ENCODE measurements around the gene NUTF2. TPM values are rescaled to one million over a fixed set of nuclear protein-coding genes. Genes with fewer than 3 reads are reported as not detected.

The NUTF2 gene
- total and polyA plus RNA-seq, 10 of the 15 experiments (the other 5 are each of a cell fraction or from before 2014, with no cell fraction given) = 116 to 342 (median 202) TPM

- TF ChIP-seq EED (IDR thresholded peaks at IDR 0.05; ENCODE audit: low read depth) (no peak), NFIC (IDR thresholded peaks at IDR 0.05; ENCODE audit: low read depth, low read length) (no peak), MXI1 (IDR thresholded peaks at IDR 0.05; ENCODE audit: low read depth, low read length) (peak; percentile 44; the same call in 1 of the 2 replicates), EP300 (IDR thresholded peaks at IDR 0.05; ENCODE audit: borderline replicate concordance in 1 of 2, control insufficient read depth in 1 of 2, low read depth in 2 of 2, low read length in 2 of 2) (no peak), ZNF217 (IDR thresholded peaks at IDR 0.05) (peak; percentile 89), CBFB (IDR thresholded peaks at IDR 0.05; ENCODE audit: low read depth) (no peak), FOS (IDR thresholded peaks at IDR 0.05; ENCODE audit: borderline replicate concordance, extremely low read depth, insufficient read length) (no peak), IRF3 (IDR thresholded peaks at IDR 0.05) (peak; percentile 13; the same call in 1 of the 2 replicates), ZBED1 (IDR thresholded peaks at IDR 0.05; ENCODE audit: borderline replicate concordance) (no peak), HSF1 (IDR thresholded peaks at IDR 0.05; ENCODE audit: low read depth, low read length) (no peak), SP1 (IDR thresholded peaks at IDR 0.05; ENCODE audit: low read depth, low read length) (no peak), SIN3A (IDR thresholded peaks at IDR 0.05; ENCODE audit: low read depth, low read length) (peak; percentile 28), USF1 (IDR thresholded peaks at IDR 0.05; ENCODE audit: borderline replicate concordance, extremely low read length, insufficient read depth, low read depth, low read length) (no peak), POU2F2 (IDR thresholded peaks at IDR 0.05; ENCODE audit: borderline replicate concordance, low read depth, low read length) (0 out of 3 replicates have a peak, but pooled peaks have one; percentile 55), MEF2B (IDR thresholded peaks at IDR 0.05; ENCODE audit: partially characterized antibody, poor library complexity, severe bottlenecking) (no peak), CBX5 (IDR thresholded peaks at IDR 0.05; ENCODE audit: low read depth) (no peak), MTA3 (IDR thresholded peaks at IDR 0.05; ENCODE audit: borderline replicate concordance, low read length) (no peak), SREBF1 (IDR thresholded peaks at IDR 0.05; ENCODE audit: low read length) (peak; percentile 83), BRCA1 (IDR thresholded peaks at IDR 0.05; ENCODE audit: low read depth, low read length) (no peak), NFYA (IDR thresholded peaks at IDR 0.05; ENCODE audit: borderline replicate concordance, low read depth, low read length) (no peak), CHD2 (IDR thresholded peaks at IDR 0.05; ENCODE audit: borderline replicate concordance, low read depth, low read length) (peak; percentile 73; the same call in 1 of the 2 replicates), LARP7 (IDR thresholded peaks at IDR 0.05) (peak; percentile 85), ZNF207 (IDR thresholded peaks at IDR 0.05; ENCODE audit: borderline replicate concordance) (peak; percentile 91), SMARCA5 (IDR thresholded peaks at IDR 0.05) (no peak; the same call in 1 of the 2 replicates), MTA2 (IDR thresholded peaks at IDR 0.05; ENCODE audit: low read depth) (no peak), CHD1 (IDR thresholded peaks at IDR 0.05; ENCODE audit: low read depth, low read length) (no peak), BHLHE40 (IDR thresholded peaks at IDR 0.05; ENCODE audit: borderline replicate concordance in 1 of 2, low read depth in 2 of 2, low read length in 1 of 2) (0 out of 4 replicates have a peak, but pooled peaks of 1 of the 2 experiments have one; percentile 11), IRF4 (IDR thresholded peaks at IDR 0.05; ENCODE audit: low read depth, low read length) (0 out of 2 replicates have a peak, but pooled peaks have one; percentile 13)
These were observed 4.8 kb upstream of the NUTF2 start, which contains the start of gene THAP11 (continued) for GRCh38 chr16:67841816-67842508.

Data from GM12878 (cell line).